Ascending aorta (tissue), 2 donors: ENCODE results near the gene SLC1A7. TPM values are rescaled to one million over a fixed set of nuclear protein-coding genes. Genes with fewer than 3 reads are reported as not detected.

Experiments
- DNase-seq, 2 donors: peaks; one replicate each; pipeline ENCODE4 v3.0.0-alpha.2; 2019; ENCODE audit warnings: low spot score in 2 of 2
- H3K27ac ChIP-seq, 2 donors: fragments of 200-600 bp; sonication (generic); one replicate each; pipeline ENCODE4 v1.5.1; 2016 to 2017; ENCODE audit warnings: mild to moderate bottlenecking in 1 of 2
- H3K27me3 ChIP-seq: fragments of 200-600 bp; sonication (generic); one replicate; pipeline ENCODE4 v1.5.1; 2017
- H3K36me3 ChIP-seq, 2 donors: fragments of 200-600 bp; sonication (generic); one replicate each; pipeline ENCODE4 v1.5.1; 2016
- H3K4me1 ChIP-seq, 2 donors: fragments of 200-600 bp; sonication (generic); one replicate each; pipeline ENCODE4 v1.5.1; 2016 to 2017; ENCODE audit warnings: mild to moderate bottlenecking in 1 of 2
- H3K4me3 ChIP-seq, 2 donors: fragments of 200-600 bp; sonication (generic); one replicate each; pipeline ENCODE4 v1.5.1; 2016 to 2017; ENCODE audit warnings: mild to moderate bottlenecking in 1 of 2
- H3K9me3 ChIP-seq, 2 donors: fragments of 200-600 bp; sonication (generic); one replicate each; pipeline ENCODE4 v1.5.1; 2016
- CTCF ChIP-seq, 3 experiments: fragments of 200-600 bp in 2 of 3; fragments of 450-650 bp in 1 of 3; sonication (generic) in 2 of 3; IDR thresholded peaks; one replicate each; pipeline ENCODE4 v1.5.1; 2016 to 2019; ENCODE audit warnings: antibody characterized with exemption in 3 of 3, mild to moderate bottlenecking in 1 of 3, moderate library complexity in 1 of 3
- intact Hi-C: fragments of 100-400 bp; cut with DNase I; formaldehyde crosslinking; loops from one replicate; pipeline ENCODE4 v1.15.1; 2023
- total RNA-seq: library from RNA; depleted of rRNA; stranded (reverse); fragments of >200 nt; gene quantifications from one replicate; pipeline ENCODE4 v1.1.0, GENCODE V29; 2016

Gene SLC1A7
- total RNA-seq, 1 donor from 2014 or later, result not detected

- Histone ChIP-seq H3K27ac (no peak overlapping the region), H3K4me1 (peaks cover 4 to 19% of the 10 kb centered on the region in 2 donors)
These were observed 31.3 kb downstream of the SLC1A7 start for GRCh38 chr1:53111073-53111556.

DNA sequence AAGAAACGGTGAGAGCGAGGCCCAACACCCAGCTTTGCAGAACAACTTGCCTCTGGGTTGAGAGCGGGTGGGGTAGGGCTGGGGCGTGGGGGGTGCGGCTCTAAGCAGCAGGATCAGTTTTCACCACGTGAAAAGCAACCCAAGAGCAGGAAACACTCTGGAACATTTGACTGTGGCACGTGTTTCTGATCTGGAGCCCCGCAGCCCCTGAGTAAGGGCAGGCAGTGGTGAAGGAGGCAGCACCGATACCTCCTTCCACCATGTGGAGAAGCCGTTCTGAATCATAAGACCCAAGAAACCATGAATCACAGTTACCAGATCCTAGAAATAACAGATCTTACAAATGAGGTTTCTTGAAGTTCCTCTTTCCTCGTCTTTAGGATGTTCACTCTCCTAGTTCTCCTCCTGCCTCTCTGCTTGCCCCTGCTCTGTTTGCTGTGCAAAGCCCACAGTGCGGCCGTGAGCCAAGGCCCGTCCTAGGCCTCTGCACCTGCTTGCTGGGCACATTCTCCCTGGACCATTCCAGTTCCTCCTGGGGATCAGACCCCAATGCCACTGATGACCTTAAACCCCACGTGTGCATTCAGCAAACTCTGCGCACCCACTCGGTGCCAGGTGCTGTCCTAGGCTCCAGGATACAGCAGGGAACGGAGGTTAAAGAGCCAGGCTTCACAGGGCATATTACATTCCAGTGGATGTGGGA lies 31.9 kb downstream of the SLC1A7 start:
- intact Hi-C loops, result no loop called here

More at GRCh38 chr1:53111073-53111556, 31.3 kb downstream of the SLC1A7 start:
- TF ChIP-seq CTCF (IDR thresholded peaks at IDR 0.05), result no peak
- no peaks in the 10 kb centered on the region for H3K27me3 ChIP-seq
- DNase-seq, result no peak
- no peaks in the 10 kb centered on the region for H3K36me3 ChIP-seq
- peaks cover 0 to 9% of the 10 kb centered on the region in 2 donors for H3K9me3 ChIP-seq
- intact Hi-C loops, result no loop called here
- H3K4me3 ChIP-seq, result no peak overlapping the region

GRCh38 chr1:53108646-53109580 lies 33.5 kb downstream of the SLC1A7 start:
- no peak for TF ChIP-seq CTCF (IDR thresholded peaks at IDR 0.05)
- Histone ChIP-seq H3K36me3 (no peaks in the 10 kb centered on the region), H3K27me3 (no peaks in the 10 kb centered on the region), H3K4me3 (peak overlapping the region in 1 of 2 donors; percentile 14), H3K27ac (peak overlapping the region in 1 of 2 donors; percentile 35), H3K4me1 (peaks cover 4 to 19% of the 10 kb centered on the region in 2 donors), H3K9me3 (peaks cover 0 to 9% of the 10 kb centered on the region in 2 donors)
- no peak for DNase-seq
- intact Hi-C loops, result no loop called here

More for the DNA sequence above, 31.9 kb downstream of the SLC1A7 start:
- no peak for TF ChIP-seq CTCF (IDR thresholded peaks at IDR 0.05)
- H3K4me3 ChIP-seq, result no peak overlapping the region
- no peaks in the 10 kb centered on the region for H3K36me3 ChIP-seq
- H3K9me3 ChIP-seq, result peaks cover 0 to 9% of the 10 kb centered on the region in 2 donors
- H3K27ac ChIP-seq, result peak overlapping the region in 1 of 2 donors; percentile 35
- H3K27me3 ChIP-seq, result no peaks in the 10 kb centered on the region
- peaks cover 4 to 19% of the 10 kb centered on the region in 2 donors for H3K4me1 ChIP-seq
- DNase-seq, result no peak

GRCh38 chr1:53107570-53108322 lies 34.7 kb downstream of the SLC1A7 start:
- peaks cover 3 to 13% of the 10 kb centered on the region in 2 donors for H3K4me1 ChIP-seq
- H3K4me3 ChIP-seq, result no peak overlapping the region
- H3K27ac ChIP-seq, result no peak overlapping the region
- intact Hi-C loops, result no loop called here
- H3K9me3 ChIP-seq, result peaks cover 0 to 9% of the 10 kb centered on the region in 2 donors
- TF ChIP-seq CTCF (IDR thresholded peaks at IDR 0.05), result no peak
- H3K27me3 ChIP-seq, result no peaks in the 10 kb centered on the region
- no peak for DNase-seq
- H3K36me3 ChIP-seq, result no peaks in the 10 kb centered on the region

- no peak for DNase-seq
- Histone ChIP-seq H3K27me3 (no peaks in the 10 kb centered on the region), H3K9me3 (peaks cover 0 to 5% of the 10 kb centered on the region in 2 donors), H3K4me1 (peaks cover 0 to 10% of the 10 kb centered on the region in 2 donors), H3K4me3 (no peak overlapping the region), H3K36me3 (no peaks in the 10 kb centered on the region), H3K27ac (no peak overlapping the region)
- TF ChIP-seq CTCF (IDR thresholded peaks at IDR 0.05), result no peak
- intact Hi-C loops, result no loop called here
These were observed 35.3 kb downstream of the SLC1A7 start for GRCh38 chr1:53107090-53107489.
